Measurements from ENCODE around the gene OGDHL.
"Not testable (repeated sequence)": the region's sequence is repeated elsewhere in the genome, so short reads cannot be mapped to it uniquely, and the experiment has no call there.

Gene OGDHL

GRCh38 chr10:49761789-49762565 lies at the start of gene OGDHL:
TSS of gene OGDHL (minus strand) at chr10:49762323. CDS start at chr10:49758592, 3,731 bp downstream.
- DNase-seq (ENCODE audit: low read depth) = no peak

GRCh38 chr10:49803988-49804387 lies 41.9 kb upstream of the OGDHL start:
- DNase-seq (ENCODE audit: low read depth) = no peak

GRCh38 chr10:49798275-49798674 lies 36.2 kb upstream of the OGDHL start:
- no peak for DNase-seq (ENCODE audit: low read depth)

- no peak for DNase-seq (ENCODE audit: low read depth)
Observed at GRCh38 chr10:49791100-49791499, 29.0 kb upstream of the OGDHL start.

GRCh38 chr10:49784681-49785080 lies 22.6 kb upstream of the OGDHL start:
- DNase-seq (ENCODE audit: low read depth) = no peak

GRCh38 chr10:49783645-49784044 lies 21.5 kb upstream of the OGDHL start:
- no peak for DNase-seq (ENCODE audit: low read depth)

- no peak for DNase-seq (ENCODE audit: low read depth)
Observed at GRCh38 chr10:49781247-49781646, 19.1 kb upstream of the OGDHL start.

GRCh38 chr10:49778197-49778596 lies 16.1 kb upstream of the OGDHL start:
- DNase-seq (ENCODE audit: low read depth) = no peak

- no peak for DNase-seq (ENCODE audit: low read depth)
Observed at GRCh38 chr10:49776851-49777250, 14.7 kb upstream of the OGDHL start.

GRCh38 chr10:49775014-49775413 lies 12.9 kb upstream of the OGDHL start:
- DNase-seq (ENCODE audit: low read depth) = no peak

GRCh38 chr10:49772944-49773343 lies 10.8 kb upstream of the OGDHL start:
- DNase-seq (ENCODE audit: low read depth) = not testable (repeated sequence)

- DNase-seq (ENCODE audit: low read depth) = not testable (repeated sequence)
Observed at GRCh38 chr10:49771046-49771445, 8.9 kb upstream of the OGDHL start.

- DNase-seq (ENCODE audit: low read depth) = no peak
Observed at GRCh38 chr10:49769692-49770091, 7.6 kb upstream of the OGDHL start.

GRCh38 chr10:49768731-49769130 lies 6.6 kb upstream of the OGDHL start:
- no peak for DNase-seq (ENCODE audit: low read depth)

GRCh38 chr10:49768329-49768728 lies 6.2 kb upstream of the OGDHL start:
- DNase-seq (ENCODE audit: low read depth) = no peak

- DNase-seq (ENCODE audit: low read depth) = no peak
Observed at GRCh38 chr10:49767752-49768151, 5.6 kb upstream of the OGDHL start.

- DNase-seq (ENCODE audit: low read depth) = no peak
Observed at GRCh38 chr10:49766484-49766883, 4.4 kb upstream of the OGDHL start.

- no peak for DNase-seq (ENCODE audit: low read depth)
Observed at GRCh38 chr10:49762566-49762877, 399 bp upstream of the OGDHL start.

GRCh38 chr10:49761201-49761788 lies 828 bp downstream of the OGDHL start:
- no peak for DNase-seq (ENCODE audit: low read depth)

GRCh38 chr10:49760789-49761188 lies 1.3 kb downstream of the OGDHL start:
- no peak for DNase-seq (ENCODE audit: low read depth)

- no peak for DNase-seq (ENCODE audit: low read depth)
Observed at GRCh38 chr10:49759787-49760551, 2.2 kb downstream of the OGDHL start.

- no peak for DNase-seq (ENCODE audit: low read depth)
Observed at GRCh38 chr10:49758249-49758930, 3.7 kb downstream of the OGDHL start.

- no peak for DNase-seq (ENCODE audit: low read depth)
Observed at GRCh38 chr10:49756641-49757040, 5.5 kb downstream of the OGDHL start.

Data from stimulated activated CD8-positive, alpha-beta memory T cell treated with anti-CD3 and anti-CD28 coated beads, Interleukin-12 subunit alpha, Interleukin-12 subunit beta, amount 100 ng/mL, for 4 hours (primary cell).